ENCODE measurements around the gene ZNF429.

DNA sequence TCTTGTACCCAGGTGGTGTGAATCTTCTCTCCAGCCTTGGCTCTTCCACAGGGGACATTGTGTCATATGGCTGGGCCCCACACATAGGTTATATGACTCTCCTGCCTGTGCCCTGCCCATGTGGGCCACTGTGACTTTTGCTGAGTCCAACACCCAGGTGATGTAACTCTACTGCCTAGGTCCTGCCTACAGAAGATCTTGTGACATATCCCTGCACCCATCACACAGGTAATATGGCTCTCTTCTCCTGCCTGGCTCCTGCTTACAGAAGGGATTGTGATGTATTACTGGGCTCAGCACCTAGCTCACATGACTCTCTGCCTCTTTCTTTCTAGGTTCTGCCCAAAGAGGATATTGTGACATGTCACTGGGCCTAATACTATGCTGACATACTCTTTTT, 19.5 kb upstream of the ZNF429 start:
- TF ChIP-seq GATA3 (IDR thresholded peaks at IDR 0.05; ENCODE audit: low read depth, low read length): no peak
- no peak for TF ChIP-seq GATA2 (IDR thresholded peaks at IDR 0.05; ENCODE audit: low read depth, low read length)
